Nephron progenitor cell (in vitro differentiated cells): Measurements from ENCODE around the gene CSF3R.
A peak's percentile ranks its signal among the peaks of the same experiment; 100 is the strongest.

Experiments
- DNase-seq: peaks from one replicate; pipeline ENCODE4 v3.0.0; 2021
- H3K27ac Mint-ChIP-seq: 2 replicates; pipeline ENCODE4 v1.8.0; 2021; ENCODE audit warnings: mild to moderate bottlenecking, moderate library complexity, mixed read lengths
- H3K27me3 Mint-ChIP-seq: 2 replicates; pipeline ENCODE4 v1.8.0; 2021; ENCODE audit warnings: mild to moderate bottlenecking, low read depth, mixed read lengths; ENCODE audit not compliant: poor library complexity
- H3K36me3 Mint-ChIP-seq: 2 replicates; pipeline ENCODE4 v1.8.0; 2021; ENCODE audit warnings: low read depth, mixed read lengths
- H3K4me1 Mint-ChIP-seq: 2 replicates; pipeline ENCODE4 v1.8.0; 2021; ENCODE audit warnings: mixed read lengths
- H3K4me3 Mint-ChIP-seq: 2 replicates; pipeline ENCODE4 v1.8.0; 2021; ENCODE audit warnings: mild to moderate bottlenecking, moderate library complexity, mixed read lengths
- H3K9me3 Mint-ChIP-seq: 2 replicates; pipeline ENCODE4 v1.8.0; 2021; ENCODE audit warnings: mild to moderate bottlenecking, moderate library complexity, mixed read lengths
- CTCF ChIP-seq: fragments of 200-600 bp; sonication (generic); IDR thresholded peaks from 2 replicates; pipeline ENCODE4 v1.5.0; 2021; ENCODE audit warnings: antibody characterized with exemption

CSF3R gene

GRCh38 chr1:36469163-36469562 lies 13.6 kb downstream of the CSF3R start:
- Mint-ChIP-seq H3K4me3 (no peak overlapping the region), H3K27me3 (peaks cover 8% of the 10 kb centered on the region), H3K36me3 (no peaks in the 10 kb centered on the region), H3K27ac (no peak overlapping the region), H3K9me3 (no peaks in the 10 kb centered on the region), H3K4me1 (peaks cover 77% of the 10 kb centered on the region)
- TF ChIP-seq CTCF: no peak
- no peak for DNase-seq

GRCh38 chr1:36467700-36468455 lies 14.8 kb downstream of the CSF3R start:
- TF ChIP-seq CTCF: no peak
- Mint-ChIP-seq H3K4me1 (peaks cover 84% of the 10 kb centered on the region), H3K27ac (peak overlapping the region; percentile 100), H3K4me3 (no peak overlapping the region), H3K36me3 (no peaks in the 10 kb centered on the region), H3K27me3 (peaks cover 4% of the 10 kb centered on the region), H3K9me3 (no peaks in the 10 kb centered on the region)
- no peak for DNase-seq

- DNase-seq: no peak
- H3K9me3 Mint-ChIP-seq: no peaks in the 10 kb centered on the region
- H3K27me3 Mint-ChIP-seq: peaks cover 3% of the 10 kb centered on the region
- H3K36me3 Mint-ChIP-seq: no peaks in the 10 kb centered on the region
- no peak for TF ChIP-seq CTCF
- H3K27ac Mint-ChIP-seq: peak overlapping the region; percentile 100
- H3K4me3 Mint-ChIP-seq: no peak overlapping the region
- H3K4me1 Mint-ChIP-seq: peaks cover 81% of the 10 kb centered on the region
Observed at GRCh38 chr1:36467027-36467410, 15.7 kb downstream of the CSF3R start.

GRCh38 chr1:36466370-36467026 lies 16.2 kb downstream of the CSF3R start:
- TF ChIP-seq CTCF: no peak
- Mint-ChIP-seq H3K4me3 (peak overlapping the region; percentile 98), H3K36me3 (no peaks in the 10 kb centered on the region), H3K9me3 (no peaks in the 10 kb centered on the region), H3K27ac (peak overlapping the region; percentile 100), H3K4me1 (peaks cover 76% of the 10 kb centered on the region), H3K27me3 (peaks cover 3% of the 10 kb centered on the region)
- no peak for DNase-seq

- H3K36me3 Mint-ChIP-seq: peaks cover 6% of the 10 kb centered on the region
- no peak for DNase-seq
- peaks cover 74% of the 10 kb centered on the region for H3K4me1 Mint-ChIP-seq
- H3K27me3 Mint-ChIP-seq: peaks cover 3% of the 10 kb centered on the region
- peak overlapping the region; percentile 100 for H3K27ac Mint-ChIP-seq
- TF ChIP-seq CTCF: no peak
- peak overlapping the region; percentile 98 for H3K4me3 Mint-ChIP-seq
- no peaks in the 10 kb centered on the region for H3K9me3 Mint-ChIP-seq
Observed at GRCh38 chr1:36465731-36466369, 16.9 kb downstream of the CSF3R start.
